ENCODE data around the gene ZNF614. TPM values are rescaled to one million over a fixed set of nuclear protein-coding genes. Genes with fewer than 3 reads are reported as not detected.
"Not testable (repeated sequence)": the region's sequence is repeated elsewhere in the genome, so short reads cannot be mapped to it uniquely, and the experiment has no call there.

ZNF614 gene
- total RNA-seq, 2 donors from 2014 or later = 6.6 to 8.0 TPM

DNA sequence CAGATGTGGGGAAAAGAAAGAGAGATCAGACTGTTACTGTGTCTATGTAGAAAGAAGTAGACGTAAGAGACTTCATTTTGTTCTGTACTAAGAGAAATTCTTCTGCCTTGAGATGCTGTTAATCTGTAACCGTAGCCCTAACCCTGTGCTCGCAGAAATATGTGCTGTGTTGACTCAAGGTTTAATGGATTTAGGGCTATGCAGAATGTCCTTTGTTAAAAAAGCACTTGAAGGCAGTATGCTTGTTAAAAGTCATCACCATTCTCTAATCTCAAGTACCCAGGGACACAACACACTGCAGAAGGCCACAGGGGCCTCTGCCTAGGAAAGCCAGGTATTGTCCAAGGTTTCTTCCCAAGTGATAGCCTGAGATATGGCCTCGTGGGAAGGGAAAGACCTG, 3.7 kb downstream of the ZNF614 start:
- DNase-seq, H3K4me3 Mint-ChIP-seq, ATAC-seq, H3K27ac Mint-ChIP-seq, H3K27me3 Mint-ChIP-seq: not testable (repeated sequence)
- peaks cover 14% of the 10 kb centered on the region for H3K4me1 Mint-ChIP-seq
- H3K9me3 ChIP-seq (ENCODE audit: control insufficient read depth, low read length, poor library complexity, severe bottlenecking) = peaks cover 52% of the 10 kb centered on the region
- peaks cover 10% of the 10 kb centered on the region for H3K36me3 Mint-ChIP-seq (ENCODE audit: low read depth)

DNA sequence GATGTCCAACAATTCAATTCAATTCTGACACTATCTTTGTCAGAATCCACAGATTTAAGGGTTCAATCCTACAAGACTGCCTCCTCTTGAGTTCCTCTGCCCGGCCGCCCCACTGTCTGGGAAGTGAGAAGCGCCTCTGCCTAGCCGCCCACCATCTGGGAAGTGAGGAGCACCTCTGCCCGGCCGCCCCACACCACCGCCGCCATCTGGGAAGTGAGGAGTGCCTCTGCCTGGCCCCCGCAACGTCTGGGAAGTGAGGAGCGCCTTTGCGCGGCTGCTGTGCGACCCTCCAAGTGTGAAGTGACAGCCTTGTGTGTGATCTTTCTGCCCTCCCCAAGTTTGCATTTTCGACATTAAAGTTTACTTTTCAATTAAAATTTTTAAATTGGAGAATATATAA, 6.0 kb downstream of the ZNF614 start:
- peaks cover 17% of the 10 kb centered on the region for H3K36me3 Mint-ChIP-seq (ENCODE audit: low read depth)
- no peaks in the 10 kb centered on the region for H3K4me1 Mint-ChIP-seq
- peaks cover 69% of the 10 kb centered on the region for H3K9me3 ChIP-seq (ENCODE audit: control insufficient read depth, low read length, poor library complexity, severe bottlenecking)
- ATAC-seq = no peak
- H3K4me3 Mint-ChIP-seq = no peak overlapping the region
- H3K27ac Mint-ChIP-seq = no peak overlapping the region
- no peak for DNase-seq
- H3K27me3 Mint-ChIP-seq = no peaks in the 10 kb centered on the region

DNA sequence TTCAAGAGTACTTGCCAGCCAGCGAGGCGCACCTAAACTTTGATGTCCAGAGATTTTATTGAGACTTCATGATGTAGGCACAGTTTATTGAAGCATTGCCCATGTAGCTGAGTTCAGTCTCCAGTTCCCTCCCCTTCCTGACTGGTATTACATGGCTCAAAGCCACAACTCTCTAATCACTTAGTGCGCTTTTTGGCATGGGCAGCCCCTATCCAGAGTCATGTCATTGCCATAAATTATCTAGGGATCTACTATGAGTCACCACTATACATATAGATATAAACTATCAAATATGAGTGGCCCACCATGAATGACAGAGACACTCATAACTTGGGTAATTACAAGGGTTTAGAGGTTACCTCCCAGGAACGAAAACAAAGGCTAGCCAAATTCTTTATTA, 7.7 kb downstream of the ZNF614 start:
- Mint-ChIP-seq H3K36me3 (ENCODE audit: low read depth) (peaks cover 21% of the 10 kb centered on the region), H3K27me3 (no peaks in the 10 kb centered on the region), H3K27ac (no peak overlapping the region), H3K4me3 (no peak overlapping the region), H3K4me1 (no peaks in the 10 kb centered on the region)
- DNase-seq (no peak), ATAC-seq (no peak)
- peaks cover 75% of the 10 kb centered on the region for H3K9me3 ChIP-seq (ENCODE audit: control insufficient read depth, low read length, poor library complexity, severe bottlenecking)

DNA sequence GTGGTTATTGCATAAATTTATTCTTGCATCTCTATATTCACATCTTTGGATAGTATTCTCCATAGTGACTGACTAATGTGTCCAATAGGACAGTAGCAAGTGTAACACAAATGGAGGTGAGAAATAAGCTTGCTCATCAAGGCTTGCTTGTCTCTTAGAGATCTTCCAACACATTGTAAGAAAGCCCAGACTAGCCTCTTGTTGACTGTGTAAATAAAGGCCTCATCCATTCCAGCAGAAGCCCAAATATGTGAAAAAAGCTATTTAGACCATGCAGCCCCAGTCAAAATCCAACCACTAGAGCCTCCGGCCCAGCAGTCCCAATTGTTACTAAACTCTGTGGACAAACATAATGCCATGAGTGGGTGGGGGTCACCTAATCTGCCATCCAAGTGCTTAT, 17.5 kb downstream of the ZNF614 start:
- Mint-ChIP-seq H3K27ac (no peak overlapping the region), H3K27me3 (no peaks in the 10 kb centered on the region), H3K4me3 (no peak overlapping the region), H3K4me1 (peaks cover 7% of the 10 kb centered on the region), H3K36me3 (ENCODE audit: low read depth) (peaks cover 8% of the 10 kb centered on the region)
- ATAC-seq (no peak), DNase-seq (no peak)
- peaks cover 12% of the 10 kb centered on the region for H3K9me3 ChIP-seq (ENCODE audit: control insufficient read depth, low read length, poor library complexity, severe bottlenecking)

DNA sequence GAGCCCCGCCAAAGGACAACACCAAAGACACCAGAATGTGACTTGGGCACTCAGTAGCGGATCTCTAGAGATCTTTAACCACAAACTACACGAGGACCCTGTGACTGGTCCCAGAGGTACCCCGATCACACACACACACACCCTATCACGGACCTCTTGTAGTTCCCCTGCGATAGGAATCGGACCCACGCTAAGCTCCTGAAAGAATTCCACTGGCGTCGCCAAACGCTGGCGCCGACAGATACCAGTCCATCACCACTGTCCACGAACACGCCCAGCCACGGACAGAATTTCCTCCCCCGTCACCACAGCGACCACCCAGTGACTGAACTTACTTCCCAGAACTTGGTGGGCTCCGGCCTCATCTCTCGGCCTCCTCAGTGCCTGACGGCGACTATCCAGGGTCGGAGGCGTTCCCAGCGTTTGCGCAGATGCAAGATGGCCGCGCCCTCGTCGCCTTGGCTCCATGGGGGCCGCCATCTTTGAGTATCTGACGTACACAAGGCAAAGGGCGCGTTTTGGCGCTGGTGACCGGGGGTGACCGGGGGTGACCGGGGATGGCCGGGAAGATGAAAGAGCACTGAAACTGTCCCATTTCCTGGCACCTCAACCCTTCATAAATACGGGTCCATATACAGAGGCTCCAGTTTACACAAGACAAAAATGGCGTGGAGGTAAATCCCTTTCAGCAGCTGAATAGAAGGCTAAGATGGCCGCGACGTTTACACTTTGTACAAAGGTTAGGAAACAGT, 20.2 kb downstream of the ZNF614 start, which contains the start of gene ZNF615:
ZNF615 (minus strand) TSS at position 406 of the 752 bp plus-strand sequence. CDS start 4,500 bp downstream, outside the sequence.
- Mint-ChIP-seq H3K36me3 (ENCODE audit: low read depth) (peaks cover 10% of the 10 kb centered on the region), H3K27ac (peak within 1 kb of the TSS; percentile 85), H3K4me3 (peak within 1 kb of the TSS; percentile 92), H3K27me3 (no peaks in the 10 kb centered on the region), H3K4me1 (peaks cover 7% of the 10 kb centered on the region)
- peak; percentile 66 to 84 (median 71) for DNase-seq
- H3K9me3 ChIP-seq (ENCODE audit: control insufficient read depth, low read length, poor library complexity, severe bottlenecking) = peaks cover 10% of the 10 kb centered on the region
- peak; percentile 94 for ATAC-seq

DNA sequence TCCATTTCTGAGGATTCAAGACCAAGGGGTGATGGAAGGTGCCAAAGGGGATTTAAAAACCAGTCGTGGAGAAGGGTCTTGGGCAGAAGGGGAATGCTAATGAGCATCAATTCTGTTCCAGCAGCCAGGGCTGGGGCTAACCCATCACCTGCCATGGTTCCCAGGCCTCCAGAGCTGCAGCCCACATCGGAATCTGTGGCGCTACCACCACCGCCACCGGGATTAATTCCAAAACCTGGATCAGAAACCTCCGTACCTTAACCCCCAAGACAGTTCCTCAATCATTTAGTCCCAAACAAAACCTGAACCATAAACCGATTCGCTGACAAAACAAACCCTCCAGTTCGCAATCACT, 20.8 kb downstream of the ZNF614 start:
- Mint-ChIP-seq H3K27me3 (no peaks in the 10 kb centered on the region), H3K27ac (peak overlapping the region; percentile 85), H3K4me3 (peak overlapping the region; percentile 92), H3K4me1 (peaks cover 7% of the 10 kb centered on the region), H3K36me3 (ENCODE audit: low read depth) (peaks cover 8% of the 10 kb centered on the region)
- ATAC-seq = peak; percentile 6
- peaks cover 10% of the 10 kb centered on the region for H3K9me3 ChIP-seq (ENCODE audit: control insufficient read depth, low read length, poor library complexity, severe bottlenecking)
- DNase-seq = no peak

DNA sequence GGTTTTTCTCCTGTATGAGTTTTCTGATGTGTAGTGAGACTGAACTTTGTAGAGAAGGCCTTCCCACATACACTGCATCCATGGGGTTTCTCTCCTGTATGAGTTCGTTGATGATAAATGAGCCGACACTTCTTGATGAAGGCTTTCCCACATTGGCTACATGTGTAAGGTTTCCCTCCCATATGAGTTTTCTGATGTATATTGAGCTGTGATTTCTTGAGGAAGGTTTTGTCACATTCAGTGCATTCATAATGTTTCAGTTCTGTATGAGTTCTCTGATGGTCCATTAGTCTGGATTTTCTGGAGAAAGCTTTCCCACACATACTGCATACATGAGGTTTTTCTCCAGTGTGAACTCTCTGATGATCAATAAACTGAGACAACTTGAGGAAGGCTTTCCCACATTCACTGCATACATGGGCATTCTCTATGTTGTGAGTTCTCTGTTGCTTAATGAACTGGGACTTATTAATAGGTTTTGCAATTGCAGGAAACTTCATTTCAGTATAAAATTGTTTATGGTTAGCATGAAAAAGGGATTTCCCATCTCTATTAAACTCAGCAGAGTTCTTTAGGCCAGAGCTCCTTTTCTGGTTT, 34.0 kb downstream of the ZNF614 start:
- peaks cover 54% of the 10 kb centered on the region for H3K9me3 ChIP-seq (ENCODE audit: control insufficient read depth, low read length, poor library complexity, severe bottlenecking)
- DNase-seq (no peak), ATAC-seq (no peak)
- H3K27ac Mint-ChIP-seq = no peak overlapping the region
- H3K4me1 Mint-ChIP-seq = no peaks in the 10 kb centered on the region
- H3K36me3 Mint-ChIP-seq (ENCODE audit: low read depth) = peaks cover 12% of the 10 kb centered on the region
- H3K4me3 Mint-ChIP-seq = no peak overlapping the region
- H3K27me3 Mint-ChIP-seq = no peaks in the 10 kb centered on the region

DNA sequence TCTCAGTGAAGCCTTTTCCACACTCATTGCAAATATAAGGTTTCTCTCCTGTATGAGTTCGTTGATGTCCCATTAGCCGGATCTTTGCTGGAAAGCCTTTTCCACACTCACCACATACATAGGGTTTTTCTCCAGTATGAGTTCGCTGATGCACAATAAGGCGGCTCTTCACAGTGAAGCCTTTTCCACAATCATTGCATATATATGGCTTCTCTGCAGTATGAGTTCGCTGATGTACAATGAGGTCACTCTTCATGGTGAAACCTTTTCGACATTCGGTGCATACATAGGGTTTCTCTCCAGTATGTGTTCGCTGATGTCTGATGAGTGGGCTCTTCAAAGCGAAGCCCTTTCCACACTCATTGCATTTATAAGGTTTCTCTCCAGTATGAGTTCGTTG, 34.8 kb downstream of the ZNF614 start:
- Mint-ChIP-seq H3K27ac (no peak overlapping the region), H3K4me1 (no peaks in the 10 kb centered on the region), H3K4me3 (no peak overlapping the region), H3K27me3 (no peaks in the 10 kb centered on the region), H3K36me3 (ENCODE audit: low read depth) (peaks cover 12% of the 10 kb centered on the region)
- no peak for ATAC-seq
- no peak for DNase-seq
- peaks cover 56% of the 10 kb centered on the region for H3K9me3 ChIP-seq (ENCODE audit: control insufficient read depth, low read length, poor library complexity, severe bottlenecking)

DNA sequence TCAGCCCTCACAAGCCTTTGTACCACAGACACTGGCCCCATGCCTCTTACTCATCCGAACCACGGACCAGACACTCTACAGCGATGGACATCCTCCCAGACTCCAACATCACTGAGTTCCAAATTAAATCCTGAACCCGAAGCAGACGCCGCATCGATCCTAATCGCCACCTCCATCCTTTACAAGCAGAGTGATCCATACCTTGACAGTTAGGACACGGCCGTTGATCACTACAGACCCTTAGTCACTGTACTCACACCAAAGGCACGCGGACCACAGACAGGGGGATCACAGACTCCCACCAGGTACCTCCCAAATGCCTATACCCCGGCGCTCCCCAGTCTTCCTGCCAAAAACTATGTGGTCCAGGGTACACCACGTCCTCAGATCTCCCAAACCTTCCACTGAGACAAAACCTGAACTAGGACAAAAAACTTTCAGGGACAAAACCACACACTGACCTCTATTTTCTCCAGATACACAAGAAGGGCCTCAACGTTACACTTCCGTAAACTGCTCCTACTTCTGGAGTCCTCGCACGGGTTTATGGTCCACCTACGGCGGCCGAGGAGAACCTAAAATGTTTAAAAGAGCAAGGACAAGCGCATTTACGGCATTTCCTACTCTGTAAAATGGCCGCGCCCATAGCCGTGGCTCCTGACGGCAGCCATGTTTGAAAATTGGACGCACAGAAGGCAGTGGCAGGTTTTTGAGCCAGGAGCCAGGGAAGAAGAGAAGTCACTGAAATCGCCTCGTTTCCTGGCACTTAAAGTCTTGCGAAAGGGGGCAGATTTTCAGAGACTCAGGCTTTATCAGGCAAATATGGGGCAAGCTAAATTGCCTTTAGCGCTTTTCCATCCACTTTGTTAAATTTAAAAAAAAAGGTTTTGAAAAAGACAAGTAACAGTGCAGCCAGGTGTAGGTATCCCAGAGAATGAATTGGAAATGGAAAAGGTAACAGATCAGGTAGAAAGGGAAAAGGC, 41.6 kb downstream of the ZNF614 start, which contains the start of gene ZNF350:
ZNF350 (minus strand) TSS at position 532 of the 983 bp plus-strand sequence. CDS start 12,480 bp downstream, outside the sequence.
- H3K9me3 ChIP-seq (ENCODE audit: control insufficient read depth, low read length, poor library complexity, severe bottlenecking) = peaks cover 33% of the 10 kb centered on the region
- peaks cover 6% of the 10 kb centered on the region for H3K36me3 Mint-ChIP-seq (ENCODE audit: low read depth)
- ATAC-seq (peak; percentile 97), DNase-seq (peak; percentile 67 to 79 (median 77))
- peak within 1 kb of the TSS; percentile 89 for H3K4me3 Mint-ChIP-seq
- peak within 1 kb of the TSS; percentile 82 for H3K27ac Mint-ChIP-seq
- no peaks in the 10 kb centered on the region for H3K27me3 Mint-ChIP-seq
- no peaks in the 10 kb centered on the region for H3K4me1 Mint-ChIP-seq

DNA sequence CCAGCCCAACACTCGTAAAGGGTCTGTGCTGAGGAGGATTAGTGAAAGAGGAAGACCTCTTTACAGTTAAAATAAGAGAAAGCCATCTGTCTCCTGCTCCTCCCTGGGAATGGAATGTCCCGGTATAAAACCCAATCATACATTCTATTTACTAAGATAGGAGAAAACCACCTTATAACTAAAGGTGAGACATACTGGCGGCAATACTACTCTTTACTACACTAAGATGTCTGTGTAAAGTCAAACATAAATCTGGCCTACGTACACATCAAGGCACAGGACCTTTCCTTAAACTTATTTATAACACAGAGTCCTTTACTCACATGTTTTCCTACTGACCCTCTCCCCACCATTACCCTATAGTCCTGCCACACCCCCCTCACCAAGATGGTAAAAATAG, 44.8 kb downstream of the ZNF614 start:
- H3K9me3 ChIP-seq (ENCODE audit: control insufficient read depth, low read length, poor library complexity, severe bottlenecking) = peaks cover 46% of the 10 kb centered on the region

DNA sequence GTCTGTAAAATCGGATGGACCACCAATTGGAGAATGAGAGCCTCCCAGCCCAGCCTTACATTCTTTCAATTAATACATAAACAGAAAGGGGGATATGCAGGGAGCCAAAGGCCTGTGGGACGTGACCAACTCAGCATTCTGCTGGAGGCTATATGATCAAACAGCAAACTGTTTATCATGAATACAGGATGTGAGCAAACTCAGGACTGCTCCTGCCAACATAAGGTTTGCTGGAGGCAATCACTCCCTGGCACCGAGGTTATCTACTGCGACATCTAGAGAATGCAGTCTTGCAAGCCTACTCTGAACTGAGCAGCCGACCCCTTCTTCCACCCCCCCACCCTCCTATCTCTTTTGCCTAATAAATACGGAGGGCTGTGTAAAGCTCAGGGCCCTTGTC, 47.3 kb downstream of the ZNF614 start:
- ATAC-seq, H3K4me3 Mint-ChIP-seq, H3K27me3 Mint-ChIP-seq, H3K27ac Mint-ChIP-seq, H3K4me1 Mint-ChIP-seq, DNase-seq: not testable (repeated sequence)
- H3K9me3 ChIP-seq (ENCODE audit: control insufficient read depth, low read length, poor library complexity, severe bottlenecking) = peaks cover 54% of the 10 kb centered on the region
- peaks cover 18% of the 10 kb centered on the region for H3K36me3 Mint-ChIP-seq (ENCODE audit: low read depth)

More for the DNA sequence above, 44.8 kb downstream of the ZNF614 start:
- Mint-ChIP-seq H3K4me1 (no peaks in the 10 kb centered on the region), H3K4me3 (no peak overlapping the region), H3K27me3 (no peaks in the 10 kb centered on the region), H3K36me3 (ENCODE audit: low read depth) (peaks cover 15% of the 10 kb centered on the region), H3K27ac (no peak overlapping the region)
- no peak for DNase-seq
- no peak for ATAC-seq

DNA sequence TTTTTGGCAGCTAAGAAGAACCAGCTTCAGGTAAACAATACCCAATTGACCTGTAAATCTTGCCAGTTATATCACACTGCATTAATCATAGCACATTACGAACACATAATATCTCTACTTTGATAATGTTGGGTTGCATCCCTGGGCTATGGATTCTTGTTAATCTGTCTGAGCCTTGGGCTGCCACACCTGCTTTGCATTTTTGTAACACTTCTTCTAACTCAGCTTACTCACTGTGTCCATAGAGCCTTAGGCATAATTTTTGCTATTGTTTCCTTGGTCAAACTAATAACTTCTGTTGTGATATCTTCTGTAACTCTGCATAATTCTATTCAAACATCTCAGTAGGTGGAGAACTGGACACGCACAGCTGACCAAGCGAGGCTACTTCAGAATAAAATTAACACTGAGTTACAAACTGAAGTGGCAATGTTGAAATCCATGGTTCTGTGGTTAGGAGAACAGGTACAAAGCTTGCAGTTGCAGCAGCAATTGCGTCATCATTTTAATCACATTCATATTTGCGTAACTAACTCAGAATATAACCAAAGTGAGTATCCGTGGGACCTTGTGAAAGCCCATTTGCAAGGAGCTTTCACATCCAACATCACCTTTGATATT, 48.0 kb downstream of the ZNF614 start:
- no peak for ATAC-seq
- no peaks in the 10 kb centered on the region for H3K27me3 Mint-ChIP-seq
- H3K4me1 Mint-ChIP-seq = no peaks in the 10 kb centered on the region
- H3K36me3 Mint-ChIP-seq (ENCODE audit: low read depth) = peaks cover 18% of the 10 kb centered on the region
- DNase-seq = no peak
- H3K9me3 ChIP-seq (ENCODE audit: control insufficient read depth, low read length, poor library complexity, severe bottlenecking) = peaks cover 54% of the 10 kb centered on the region
- no peak overlapping the region for H3K4me3 Mint-ChIP-seq
- no peak overlapping the region for H3K27ac Mint-ChIP-seq
